ENCODE measurements around the gene ORMDL2.

DNA sequence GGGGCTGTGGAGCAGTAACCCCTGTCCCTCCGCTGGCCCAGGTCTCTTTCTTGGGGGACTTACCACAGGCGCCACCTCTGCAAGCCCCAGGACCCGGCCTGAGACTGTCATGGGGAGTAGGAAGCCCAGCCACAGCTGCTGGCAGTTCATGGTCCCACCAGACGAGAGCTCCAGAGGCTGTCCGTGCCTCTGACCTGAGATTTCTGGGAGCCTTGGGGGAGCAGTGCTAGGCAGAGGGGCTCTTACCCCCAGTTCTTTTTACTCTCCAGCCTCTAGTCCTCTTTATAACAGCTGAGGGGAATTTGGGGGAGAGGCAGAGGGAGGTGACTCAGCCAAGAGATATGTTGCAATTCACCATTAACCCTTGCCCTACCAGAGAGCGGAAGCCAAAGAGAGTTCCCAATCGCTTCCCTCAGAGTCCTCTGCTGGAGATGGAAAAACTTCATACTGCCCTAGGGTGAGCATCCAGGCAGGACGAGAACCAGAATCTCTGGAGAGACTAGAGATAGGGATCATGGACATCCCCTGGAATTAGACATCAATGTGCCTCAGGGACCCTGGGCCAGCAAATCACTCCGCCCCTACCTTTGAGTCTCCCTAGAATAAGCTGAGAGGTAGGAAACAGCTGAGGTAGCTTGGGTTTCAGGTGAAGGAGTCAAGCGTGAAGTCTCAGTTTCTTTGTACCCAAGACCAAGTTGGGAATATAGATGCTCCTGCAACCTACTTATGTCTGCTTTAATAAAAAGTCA, 25.0 kb downstream of the ORMDL2 start, which contains the start of gene MMP19:
- TF ChIP-seq, protein P1, sequence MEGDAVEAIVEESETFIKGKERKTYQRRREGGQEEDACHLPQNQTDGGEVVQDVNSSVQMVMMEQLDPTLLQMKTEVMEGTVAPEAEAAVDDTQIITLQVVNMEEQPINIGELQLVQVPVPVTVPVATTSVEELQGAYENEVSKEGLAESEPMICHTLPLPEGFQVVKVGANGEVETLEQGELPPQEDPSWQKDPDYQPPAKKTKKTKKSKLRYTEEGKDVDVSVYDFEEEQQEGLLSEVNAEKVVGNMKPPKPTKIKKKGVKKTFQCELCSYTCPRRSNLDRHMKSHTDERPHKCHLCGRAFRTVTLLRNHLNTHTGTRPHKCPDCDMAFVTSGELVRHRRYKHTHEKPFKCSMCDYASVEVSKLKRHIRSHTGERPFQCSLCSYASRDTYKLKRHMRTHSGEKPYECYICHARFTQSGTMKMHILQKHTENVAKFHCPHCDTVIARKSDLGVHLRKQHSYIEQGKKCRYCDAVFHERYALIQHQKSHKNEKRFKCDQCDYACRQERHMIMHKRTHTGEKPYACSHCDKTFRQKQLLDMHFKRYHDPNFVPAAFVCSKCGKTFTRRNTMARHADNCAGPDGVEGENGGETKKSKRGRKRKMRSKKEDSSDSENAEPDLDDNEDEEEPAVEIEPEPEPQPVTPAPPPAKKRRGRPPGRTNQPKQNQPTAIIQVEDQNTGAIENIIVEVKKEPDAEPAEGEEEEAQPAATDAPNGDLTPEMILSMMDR (IDR thresholded peaks at IDR 0.05; ENCODE audit: low read length), result no peak
- no peak for TF ChIP-seq EZH2 (optimal IDR thresholded peaks at IDR 0.05; ENCODE audit: low read depth, low read length)
- TF ChIP-seq EZH2phosphoT487 (IDR thresholded peaks at IDR 0.05; ENCODE audit: low read length), result no peak
